GM12892 (cell line): ENCODE measurements around the gene VIPR2.

Experiments used
- POLR2A ChIP-seq: IDR thresholded peaks from 2 replicates; pipeline ENCODE4 v1.6.1; 2011; ENCODE audit warnings: low read depth, low read length, control low read depth
- POLR2AphosphoS5 ChIP-seq: IDR thresholded peaks from 2 replicates; pipeline ENCODE4 v1.6.1; 2011; ENCODE audit warnings: low read depth, low read length, control low read depth

DNA sequence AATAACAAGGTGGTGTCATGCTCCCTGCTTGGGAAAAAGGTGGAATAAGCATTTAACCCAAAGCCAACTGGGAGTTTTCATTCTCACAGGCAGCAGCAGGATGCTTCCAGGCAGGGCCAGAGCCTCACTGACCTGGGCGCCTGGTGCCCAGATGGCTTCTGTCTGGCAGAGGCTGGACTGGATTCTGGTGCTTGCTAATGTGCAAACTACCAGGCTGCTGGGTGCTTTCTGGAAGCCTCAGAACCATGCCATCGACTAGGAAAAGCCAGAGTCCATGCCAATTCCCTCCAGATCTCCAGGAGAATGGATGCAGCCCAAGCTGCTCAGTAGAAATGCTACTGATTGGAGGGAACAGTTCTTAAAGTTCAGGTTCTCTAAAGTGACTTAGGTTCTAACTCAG lies 36.2 kb downstream of the VIPR2 start:
- TF ChIP-seq POLR2A, result no peak
- no peak for TF ChIP-seq POLR2AphosphoS5
